WERI-Rb-1 (cell line): Measurements from ENCODE around the gene GZMA.
"Not testable (repeated sequence)": the region's sequence is repeated elsewhere in the genome, so short reads cannot be mapped to it uniquely, and the experiment has no call there.

Experiments
- DNase-seq: peaks from one replicate; pipeline ENCODE4 v3.0.0-alpha.2; 2020
- H3K27ac ChIP-seq: fragments of 250-450 bp; sonication (Bioruptor Pico); 2 replicates; pipeline ENCODE4 v1.5.1; 2020; ENCODE audit warnings: mild to moderate bottlenecking, moderate library complexity
- H3K27me3 ChIP-seq: fragments of 250-450 bp; sonication (Bioruptor Pico); 2 replicates; pipeline ENCODE4 v1.5.1; 2021; ENCODE audit warnings: mild to moderate bottlenecking, low read depth, moderate library complexity; ENCODE audit not compliant: insufficient read depth, severe bottlenecking
- H3K36me3 ChIP-seq: fragments of 250-450 bp; sonication (Bioruptor Pico); 2 replicates; pipeline ENCODE4 v1.5.1; 2020; ENCODE audit warnings: mild to moderate bottlenecking, moderate library complexity
- H3K4me3 ChIP-seq: 2 replicates; pipeline ENCODE4 v1.5.1; 2011; ENCODE audit warnings: low read depth, mild to moderate bottlenecking, control low read depth, low read length
- H3K9me3 ChIP-seq: fragments of 250-450 bp; sonication (Bioruptor Pico); 2 replicates; pipeline ENCODE4 v1.5.1; 2021; ENCODE audit warnings: mild to moderate bottlenecking, moderate library complexity; ENCODE audit not compliant: severe bottlenecking
- CTCF ChIP-seq: IDR thresholded peaks from 2 replicates; pipeline ENCODE4 v1.5.1; 2011; ENCODE audit warnings: low read depth, mild to moderate bottlenecking, control low read depth, inconsistent platforms, low read length

GZMA gene

GRCh38 chr5:55104036-55104772 is 1.8 kb downstream of the GZMA start:
- Histone ChIP-seq H3K36me3 (no peaks in the 10 kb centered on the region), H3K27me3 (peaks cover 47% of the 10 kb centered on the region), H3K4me3 (no peak overlapping the region), H3K27ac (no peak overlapping the region), H3K9me3 (no peaks in the 10 kb centered on the region)
- DNase-seq = no peak
- TF ChIP-seq CTCF = no peak

GRCh38 chr5:55104946-55105701 is 2.7 kb downstream of the GZMA start:
- TF ChIP-seq CTCF = no peak
- no peak for DNase-seq
- H3K27ac ChIP-seq = no peak overlapping the region
- H3K9me3 ChIP-seq = no peaks in the 10 kb centered on the region
- H3K27me3 ChIP-seq = peaks cover 53% of the 10 kb centered on the region
- H3K36me3 ChIP-seq = no peaks in the 10 kb centered on the region
- no peak overlapping the region for H3K4me3 ChIP-seq

GRCh38 chr5:55105976-55106375 is 3.5 kb downstream of the GZMA start:
- not testable (repeated sequence) for H3K9me3 ChIP-seq, H3K27ac ChIP-seq, DNase-seq, H3K4me3 ChIP-seq, H3K36me3 ChIP-seq
- H3K27me3 ChIP-seq = peaks cover 58% of the 10 kb centered on the region

GRCh38 chr5:55108661-55109060 is 6.2 kb downstream of the GZMA start:
- H3K27ac ChIP-seq = no peak overlapping the region
- peaks cover 55% of the 10 kb centered on the region for H3K27me3 ChIP-seq
- H3K4me3 ChIP-seq = no peak overlapping the region
- no peak for DNase-seq
- H3K9me3 ChIP-seq = no peaks in the 10 kb centered on the region
- TF ChIP-seq CTCF = no peak
- no peaks in the 10 kb centered on the region for H3K36me3 ChIP-seq

GRCh38 chr5:55110217-55110616 is 7.8 kb downstream of the GZMA start:
- DNase-seq = no peak
- Histone ChIP-seq H3K4me3 (no peak overlapping the region), H3K9me3 (no peaks in the 10 kb centered on the region), H3K36me3 (no peaks in the 10 kb centered on the region), H3K27ac (no peak overlapping the region), H3K27me3 (peaks cover 55% of the 10 kb centered on the region)
- TF ChIP-seq CTCF = no peak

GRCh38 chr5:55113327-55113726 is 10.9 kb downstream of the GZMA start:
- Histone ChIP-seq H3K9me3 (no peaks in the 10 kb centered on the region), H3K4me3 (no peak overlapping the region), H3K27me3 (peaks cover 72% of the 10 kb centered on the region), H3K27ac (no peak overlapping the region), H3K36me3 (no peaks in the 10 kb centered on the region)
- DNase-seq = no peak
- TF ChIP-seq CTCF = no peak
